Gastroesophageal sphincter (tissue), 3 donors: ENCODE measurements around the gene TNFSF11.

Experiments used
- CTCF ChIP-seq, 4 experiments: fragments of 200-600 bp in 2 of 4; fragments of 450-650 bp in 2 of 4; sonication (generic) in 1 of 4; IDR thresholded peaks; one replicate each; pipeline ENCODE4 v1.5.1; 2017 to 2019; ENCODE audit warnings: antibody characterized with exemption in 4 of 4, mild to moderate bottlenecking in 2 of 4, moderate library complexity in 2 of 4
- POLR2AphosphoS5 ChIP-seq: sonication (generic); formaldehyde crosslinking; IDR thresholded peaks from one replicate; pipeline ENCODE4 v1.6.1; 2017; ENCODE audit warnings: antibody characterized with exemption

GRCh38 chr13:42580644-42581043, 6.7 kb downstream of the TNFSF11 start:
- TF ChIP-seq CTCF (IDR thresholded peaks at IDR 0.05) (no peak), POLR2AphosphoS5 (no peak)
